HL-60/S4 treated with phorbol 12-myristate 13-acetate at 8.2 ng/mL for 4 days and 3 days (cell line): Measurements from ENCODE around the gene CACNA1I.

Source experiments
- in situ Hi-C: fragments of 300-500 bp; cut with MboI; formaldehyde crosslinking; loops from 2 replicates; pipeline ENCODE4 v1.15.0; 2022; ENCODE audit warnings: low sequenced_read_pairs

The CACNA1I gene

GRCh38 chr22:39567135-39567946 lies 3.2 kb upstream of the CACNA1I start:
- in situ Hi-C loops: no loop called here

GRCh38 chr22:39568278-39568981 lies 2.1 kb upstream of the CACNA1I start:
- in situ Hi-C loops: no loop called here

- in situ Hi-C loops: no loop called here
These were observed 1.5 kb upstream of the CACNA1I start for GRCh38 chr22:39569066-39569465.

GRCh38 chr22:39570226-39570625 lies 327 bp upstream of the CACNA1I start:
- in situ Hi-C loops: no loop called here

GRCh38 chr22:39571538-39571937 lies 985 bp downstream of the CACNA1I start:
- in situ Hi-C loops: no loop called here

GRCh38 chr22:39574779-39575551 lies 4.4 kb downstream of the CACNA1I start:
- in situ Hi-C loops: no loop called here

- in situ Hi-C loops: no loop called here
These were observed 4.9 kb downstream of the CACNA1I start for GRCh38 chr22:39575552-39575825.

GRCh38 chr22:39576027-39576426 lies 5.5 kb downstream of the CACNA1I start:
- in situ Hi-C loops: no loop called here

GRCh38 chr22:39577366-39577765 lies 6.8 kb downstream of the CACNA1I start:
- in situ Hi-C loops: no loop called here

- in situ Hi-C loops: no loop called here
These were observed 7.3 kb downstream of the CACNA1I start for GRCh38 chr22:39577900-39578299.

- in situ Hi-C loops: no loop called here
These were observed 9.5 kb downstream of the CACNA1I start for GRCh38 chr22:39580006-39580441.

GRCh38 chr22:39580795-39581194 lies 10.2 kb downstream of the CACNA1I start:
- in situ Hi-C loops: no loop called here

- in situ Hi-C loops: no loop called here
These were observed 10.8 kb downstream of the CACNA1I start for GRCh38 chr22:39581303-39581702.

GRCh38 chr22:39583066-39583667 lies 12.6 kb downstream of the CACNA1I start:
- in situ Hi-C loops: no loop called here

GRCh38 chr22:39589875-39590274 lies 19.3 kb downstream of the CACNA1I start:
- in situ Hi-C loops: no loop called here

- in situ Hi-C loops: no loop called here
These were observed 21.8 kb downstream of the CACNA1I start for GRCh38 chr22:39592081-39593065.

- in situ Hi-C loops: no loop called here
These were observed 22.7 kb downstream of the CACNA1I start for GRCh38 chr22:39593066-39593930.

- in situ Hi-C loops: no loop called here
These were observed 23.4 kb downstream of the CACNA1I start for GRCh38 chr22:39593931-39594285.

- in situ Hi-C loops: no loop called here
These were observed 23.9 kb downstream of the CACNA1I start for GRCh38 chr22:39594411-39594810.
